ENCODE results near the gene DMRTC2.
"Not testable (repeated sequence)": the region's sequence is repeated elsewhere in the genome, so short reads cannot be mapped to it uniquely, and the experiment has no call there.

Gene DMRTC2

DNA sequence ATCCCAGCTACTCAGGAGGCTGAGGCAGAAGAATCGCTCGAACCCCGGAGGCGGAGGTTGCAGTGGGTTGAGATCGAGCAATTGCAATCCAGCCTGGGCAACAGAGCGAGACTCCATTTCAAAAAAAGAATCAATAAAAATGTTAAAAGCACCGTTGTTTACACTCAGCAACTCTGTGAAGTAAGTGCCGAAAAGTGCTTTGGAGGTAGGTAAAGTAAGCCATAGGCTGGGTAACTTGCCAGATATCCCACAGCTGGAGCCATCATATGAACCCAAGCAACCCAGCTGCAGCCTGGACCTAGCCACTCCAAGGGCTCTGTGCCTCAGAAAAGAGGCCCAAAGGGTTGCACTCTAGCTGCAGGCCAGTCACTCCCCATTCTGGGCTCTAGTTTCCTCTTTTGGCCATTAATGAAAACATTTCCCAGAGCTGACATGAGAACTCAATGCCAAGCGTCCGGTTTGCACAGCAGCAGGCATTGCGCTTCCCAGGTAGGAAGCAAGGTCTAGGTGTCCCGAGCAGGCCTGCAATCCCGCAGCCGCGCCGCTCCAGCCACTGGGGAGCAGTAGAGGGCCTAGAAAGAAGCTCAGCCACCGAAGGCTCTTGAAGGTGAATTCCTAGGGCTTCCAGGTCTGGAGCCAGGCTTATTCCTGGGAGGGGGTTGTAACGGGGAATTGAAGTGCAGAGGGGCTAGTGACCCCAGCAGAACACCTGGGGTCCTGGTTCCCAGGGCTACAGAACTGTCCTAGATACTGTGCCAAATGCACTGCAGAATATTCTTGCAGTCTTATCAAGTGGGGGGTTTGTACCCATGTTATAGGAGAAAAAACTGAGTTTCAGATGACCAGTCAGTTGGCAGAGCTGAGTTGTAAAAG is 28.2 kb downstream of the DMRTC2 start:
- H3K9me3 ChIP-seq (ENCODE audit: insufficient read depth, low read depth, low read length), result no peaks in the 10 kb centered on the region
- peaks cover 40% of the 10 kb centered on the region for H3K36me3 ChIP-seq (ENCODE audit: insufficient read depth, low read depth, low read length)
- no peak overlapping the region for H3K4me3 ChIP-seq (ENCODE audit: low read length)
- no peak overlapping the region for H3K9ac ChIP-seq (ENCODE audit: low read depth, low read length)
- no peaks in the 10 kb centered on the region for H3K4me1 ChIP-seq (ENCODE audit: insufficient read depth, low read length)
- no peak overlapping the region for H3K27ac ChIP-seq (ENCODE audit: low read length)
- peaks cover 10% of the 10 kb centered on the region for H3K27me3 ChIP-seq (ENCODE audit: insufficient read depth, low read length)

DNA sequence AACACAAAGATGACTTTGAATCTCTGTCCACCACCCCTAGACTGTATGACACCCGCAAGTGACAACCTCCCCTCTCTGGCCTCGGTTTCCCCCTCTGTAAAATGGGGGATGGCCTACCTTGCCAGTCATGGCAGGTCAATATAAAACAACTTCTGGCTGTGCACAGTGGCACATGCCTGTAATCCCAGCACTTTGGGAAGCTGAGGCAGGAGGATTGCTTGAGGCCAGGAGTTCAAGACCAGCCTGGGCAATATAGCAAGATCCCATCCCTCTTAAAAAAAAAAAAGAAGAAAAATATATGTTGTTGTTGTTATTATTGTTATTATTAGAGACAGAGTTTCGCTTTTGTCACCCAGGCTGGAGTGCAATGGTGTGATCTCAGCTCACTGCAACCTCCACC is 31.1 kb downstream of the DMRTC2 start:
- H3K9ac ChIP-seq (ENCODE audit: low read depth, low read length); H3K4me3 ChIP-seq (ENCODE audit: low read length); H3K27ac ChIP-seq (ENCODE audit: low read length); H3K9me3 ChIP-seq (ENCODE audit: insufficient read depth, low read depth, low read length); H3K4me1 ChIP-seq (ENCODE audit: insufficient read depth, low read length): not testable (repeated sequence)
- peaks cover 11% of the 10 kb centered on the region for H3K36me3 ChIP-seq (ENCODE audit: insufficient read depth, low read depth, low read length)
- H3K27me3 ChIP-seq (ENCODE audit: insufficient read depth, low read length), result peaks cover 22% of the 10 kb centered on the region

DNA sequence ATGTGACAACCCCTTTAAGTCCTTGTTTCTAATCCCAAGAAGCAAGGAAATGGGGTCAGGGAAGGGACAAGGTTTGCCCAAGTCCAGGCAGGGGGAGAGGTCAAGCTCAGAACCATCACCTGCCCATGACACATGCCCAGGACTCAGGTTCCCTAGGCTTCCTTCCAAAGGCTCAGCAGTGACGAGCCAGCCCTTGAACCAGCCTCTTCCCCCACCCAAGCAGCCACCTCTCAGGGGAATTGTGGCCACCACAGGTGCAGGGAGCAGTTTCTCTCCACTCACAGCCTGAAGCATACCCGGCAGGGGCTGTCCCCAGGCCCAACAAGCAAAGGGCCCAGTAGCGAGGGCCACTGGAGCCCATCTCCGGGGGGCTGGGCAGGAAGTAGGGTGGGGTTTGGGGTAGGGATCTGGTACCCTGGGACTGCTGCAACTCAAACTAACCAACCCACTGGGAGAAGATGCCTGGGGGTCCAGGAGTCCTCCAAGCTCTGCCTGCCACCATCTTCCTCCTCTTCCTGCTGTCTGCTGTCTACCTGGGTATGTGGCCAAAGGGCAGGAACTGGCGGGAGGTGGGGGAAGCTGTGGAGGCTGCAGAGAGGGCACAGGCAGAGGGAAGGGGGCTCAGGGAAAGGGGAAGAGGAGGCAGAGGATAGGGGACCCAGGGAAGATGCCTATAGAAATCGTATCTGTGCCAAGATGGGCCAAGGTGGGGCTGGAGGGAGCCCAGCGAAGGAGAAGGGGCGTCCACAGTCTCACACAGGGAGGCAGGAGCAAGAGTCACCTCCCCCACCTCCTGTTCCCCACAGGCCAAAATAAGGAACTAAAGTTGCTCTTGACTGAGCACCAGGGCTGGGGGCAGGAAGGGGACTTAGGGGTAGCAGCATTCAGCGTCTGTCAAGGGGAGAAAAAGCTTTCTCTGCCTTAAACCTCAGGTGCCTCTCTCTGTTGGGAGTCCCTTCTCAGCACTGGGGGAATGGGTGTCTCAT is 32.3 kb downstream of the DMRTC2 start, which contains the start of gene CD79A:
Gene CD79A, plus strand, starts transcription at position 433 of the 986 bp plus-strand sequence. Its CDS starts 26 bp downstream, at position 459.
- Histone ChIP-seq H3K4me3 (ENCODE audit: low read length) (no peak within 1 kb of the TSS), H3K9me3 (ENCODE audit: insufficient read depth, low read depth, low read length) (no peaks in the 10 kb centered on the region), H3K27ac (ENCODE audit: low read length) (no peak within 1 kb of the TSS), H3K9ac (ENCODE audit: low read depth, low read length) (no peak within 1 kb of the TSS), H3K36me3 (ENCODE audit: insufficient read depth, low read depth, low read length) (no peaks in the 10 kb centered on the region; the same call in 1 of the 2 replicates), H3K27me3 (ENCODE audit: insufficient read depth, low read length) (peaks cover 33% of the 10 kb centered on the region), H3K4me1 (ENCODE audit: insufficient read depth, low read length) (no peaks in the 10 kb centered on the region)

DNA sequence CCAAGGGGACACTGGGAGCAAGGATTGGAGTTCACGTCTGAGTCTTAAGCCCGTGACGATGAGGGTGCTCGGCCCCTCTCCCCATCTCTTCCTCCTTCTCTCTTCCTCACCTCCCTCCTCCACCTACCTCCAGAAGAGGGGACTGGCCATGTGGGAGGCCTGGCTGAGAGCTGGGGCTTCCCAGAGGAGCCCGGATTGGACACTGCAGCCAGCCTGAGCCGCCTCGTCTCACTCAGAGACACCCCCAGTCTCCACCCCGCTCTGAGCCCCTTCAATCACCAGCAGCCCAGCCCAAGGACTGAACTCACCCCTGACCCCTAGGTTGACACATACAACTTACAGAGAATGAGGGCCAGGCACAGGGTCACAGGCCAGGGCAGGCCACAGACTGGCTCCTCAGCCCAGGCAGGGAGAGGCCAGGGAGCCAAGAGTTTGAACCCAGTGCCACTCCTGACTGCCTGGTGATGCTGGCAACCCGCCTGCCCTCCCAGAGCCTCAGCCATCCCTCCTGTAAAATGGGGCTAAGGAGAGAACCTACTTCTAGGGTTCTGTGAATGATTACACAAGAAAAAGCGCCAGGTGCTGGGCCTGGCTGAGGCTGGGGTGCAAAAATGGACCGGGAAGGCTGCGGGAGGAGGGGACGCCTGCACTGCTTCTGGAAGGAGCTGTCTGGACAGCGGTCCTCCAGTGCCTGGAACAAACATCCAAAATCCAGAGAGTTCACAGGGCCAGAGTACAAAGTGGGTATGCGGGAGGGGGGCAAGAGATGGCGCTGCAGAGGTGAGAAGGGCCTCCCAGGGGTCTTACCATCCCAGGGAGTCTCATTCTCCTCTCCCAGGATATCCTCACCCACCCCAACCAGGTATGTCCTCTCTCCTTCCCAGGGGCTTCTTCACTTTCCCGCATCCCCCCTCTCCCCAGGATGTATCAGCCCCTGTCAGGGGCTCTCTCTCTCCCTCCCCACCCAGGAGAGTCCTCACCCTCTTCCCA is 33.4 kb downstream of the DMRTC2 start:
- peaks cover 42% of the 10 kb centered on the region for H3K27me3 ChIP-seq (ENCODE audit: insufficient read depth, low read length)
- H3K4me3 ChIP-seq (ENCODE audit: low read length), result no peak overlapping the region
- no peaks in the 10 kb centered on the region for H3K4me1 ChIP-seq (ENCODE audit: insufficient read depth, low read length)
- H3K9me3 ChIP-seq (ENCODE audit: insufficient read depth, low read depth, low read length), result no peaks in the 10 kb centered on the region
- no peak overlapping the region for H3K9ac ChIP-seq (ENCODE audit: low read depth, low read length)
- H3K36me3 ChIP-seq (ENCODE audit: insufficient read depth, low read depth, low read length), result no peaks in the 10 kb centered on the region
- H3K27ac ChIP-seq (ENCODE audit: low read length), result no peak overlapping the region

DNA sequence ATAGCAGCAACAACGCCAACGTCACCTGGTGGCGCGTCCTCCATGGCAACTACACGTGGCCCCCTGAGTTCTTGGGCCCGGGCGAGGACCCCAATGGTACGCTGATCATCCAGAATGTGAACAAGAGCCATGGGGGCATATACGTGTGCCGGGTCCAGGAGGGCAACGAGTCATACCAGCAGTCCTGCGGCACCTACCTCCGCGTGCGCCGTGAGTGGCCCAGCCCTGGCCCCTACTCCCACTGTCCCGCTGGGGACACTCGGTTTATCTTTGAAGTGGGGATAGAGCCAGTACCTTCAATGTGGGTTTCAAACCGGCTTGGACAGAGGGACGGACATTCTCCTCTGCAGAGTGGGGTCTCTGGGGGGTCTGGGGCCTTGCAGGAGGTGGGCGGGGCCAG is 34.2 kb downstream of the DMRTC2 start:
- Histone ChIP-seq H3K4me3 (ENCODE audit: low read length) (no peak overlapping the region), H3K9ac (ENCODE audit: low read depth, low read length) (no peak overlapping the region), H3K27me3 (ENCODE audit: insufficient read depth, low read length) (peaks cover 48% of the 10 kb centered on the region), H3K27ac (ENCODE audit: low read length) (no peak overlapping the region), H3K9me3 (ENCODE audit: insufficient read depth, low read depth, low read length) (no peaks in the 10 kb centered on the region), H3K4me1 (ENCODE audit: insufficient read depth, low read length) (no peaks in the 10 kb centered on the region), H3K36me3 (ENCODE audit: insufficient read depth, low read depth, low read length) (no peaks in the 10 kb centered on the region)

DNA sequence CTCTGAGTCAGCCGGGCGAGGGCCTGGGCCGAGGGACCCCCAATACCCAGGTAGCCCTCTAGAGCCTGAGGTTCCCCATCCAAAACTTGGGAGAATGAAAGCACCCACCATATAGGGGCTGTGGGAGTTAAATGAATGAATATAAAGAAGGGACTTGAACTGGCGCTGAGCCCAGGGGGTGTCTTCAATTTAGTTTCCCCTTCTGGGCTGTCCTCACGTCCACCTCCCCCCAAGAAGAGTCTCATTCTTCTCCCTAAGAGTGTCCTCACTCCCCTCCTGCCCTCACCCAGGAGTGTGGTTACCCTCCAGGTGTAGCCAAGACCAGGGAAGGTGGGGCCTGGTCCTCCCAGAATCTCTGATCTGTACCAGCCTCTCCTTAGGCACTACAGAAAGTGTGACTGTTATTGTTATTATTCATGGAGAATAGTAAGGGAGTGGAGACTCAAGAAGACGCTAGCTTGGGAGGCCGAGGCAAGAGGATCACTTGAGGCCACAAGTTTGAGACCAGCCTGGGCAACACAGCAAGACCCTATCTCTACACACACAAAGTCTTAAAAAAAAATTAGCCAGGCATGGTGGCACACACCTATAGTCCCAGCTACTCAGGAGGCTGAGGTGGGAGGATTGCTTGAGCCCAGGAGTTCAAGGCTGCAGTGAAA is 35.0 kb downstream of the DMRTC2 start:
- Histone ChIP-seq H3K27ac (ENCODE audit: low read length) (no peak overlapping the region), H3K27me3 (ENCODE audit: insufficient read depth, low read length) (peaks cover 48% of the 10 kb centered on the region), H3K9ac (ENCODE audit: low read depth, low read length) (no peak overlapping the region), H3K4me1 (ENCODE audit: insufficient read depth, low read length) (no peaks in the 10 kb centered on the region), H3K4me3 (ENCODE audit: low read length) (no peak overlapping the region), H3K9me3 (ENCODE audit: insufficient read depth, low read depth, low read length) (no peaks in the 10 kb centered on the region), H3K36me3 (ENCODE audit: insufficient read depth, low read depth, low read length) (no peaks in the 10 kb centered on the region)

DNA sequence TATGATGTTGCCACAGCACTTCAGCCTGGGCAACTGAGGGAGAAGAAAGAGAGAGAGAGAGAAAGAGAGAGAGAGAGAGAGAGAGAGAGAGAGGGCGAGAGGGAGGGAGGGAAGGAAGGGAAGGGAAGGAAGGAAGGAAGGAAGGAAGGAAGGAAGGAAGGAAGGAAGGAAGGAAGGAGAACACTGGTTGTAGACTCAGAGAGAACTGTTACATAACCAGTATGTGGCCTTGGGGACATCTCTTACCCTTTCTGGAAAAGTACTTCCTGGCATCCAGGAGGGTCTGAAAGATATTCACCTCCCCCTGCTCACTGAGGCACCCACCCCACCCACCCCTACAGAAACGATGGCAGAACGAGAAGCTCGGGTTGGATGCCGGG is 35.5 kb downstream of the DMRTC2 start:
- Histone ChIP-seq H3K4me1 (ENCODE audit: insufficient read depth, low read length) (no peaks in the 10 kb centered on the region), H3K4me3 (ENCODE audit: low read length) (no peak overlapping the region), H3K36me3 (ENCODE audit: insufficient read depth, low read depth, low read length) (no peaks in the 10 kb centered on the region), H3K9ac (ENCODE audit: low read depth, low read length) (no peak overlapping the region), H3K27me3 (ENCODE audit: insufficient read depth, low read length) (peaks cover 48% of the 10 kb centered on the region), H3K9me3 (ENCODE audit: insufficient read depth, low read depth, low read length) (no peaks in the 10 kb centered on the region), H3K27ac (ENCODE audit: low read length) (no peak overlapping the region)

DNA sequence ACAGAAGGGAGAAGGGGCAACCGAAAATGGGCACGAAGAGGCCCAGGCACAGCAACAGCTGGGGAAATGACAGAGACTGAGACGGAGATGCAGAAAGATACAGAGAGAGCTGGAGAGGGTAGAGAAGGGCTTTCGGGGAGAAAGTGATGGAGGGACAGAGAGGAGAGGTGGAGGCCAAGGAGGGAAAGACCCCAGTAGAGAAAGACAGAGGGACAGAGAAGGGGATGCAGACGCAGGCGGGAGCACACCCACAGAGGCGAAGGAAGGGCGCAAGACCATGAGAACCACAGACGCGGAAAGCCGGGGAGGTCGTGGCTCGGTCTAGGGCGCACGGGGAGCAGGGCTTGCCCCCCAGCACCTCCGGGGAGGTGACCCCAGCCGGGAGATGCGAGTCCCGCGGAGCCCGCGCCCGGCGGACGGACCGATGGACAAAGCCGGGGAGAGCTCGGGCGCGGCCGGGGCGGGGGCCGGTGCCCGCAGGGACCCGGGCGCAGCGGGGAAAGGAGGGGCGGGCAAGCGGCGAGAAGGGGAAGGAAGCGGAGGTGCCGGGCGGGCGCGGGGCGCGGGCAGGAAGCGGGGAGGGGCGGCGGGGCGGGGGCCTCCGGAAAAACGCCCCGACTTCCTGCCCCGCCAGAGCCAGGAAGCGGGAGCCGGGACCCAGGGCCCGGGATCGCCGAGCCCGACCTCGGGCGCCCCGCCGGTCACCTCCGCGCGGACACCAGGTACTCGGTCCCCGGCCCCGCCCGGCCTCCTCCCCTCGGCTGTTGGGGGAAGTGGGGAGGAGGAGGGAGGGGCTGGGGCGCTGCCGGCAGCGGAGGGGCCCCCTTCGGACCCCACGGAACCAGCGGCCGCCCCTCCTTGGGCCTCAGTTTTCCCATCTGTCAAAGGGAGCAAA is 38.0 kb downstream of the DMRTC2 start, which contains the start of gene ARHGEF1:
Gene ARHGEF1, plus strand, starts transcription at position 617 of the 895 bp plus-strand sequence. CDS start 4,899 bp downstream, outside the sequence.
- Histone ChIP-seq H3K27ac (ENCODE audit: low read length) (no peak within 1 kb of the TSS), H3K36me3 (ENCODE audit: insufficient read depth, low read depth, low read length) (no peaks in the 10 kb centered on the region), H3K9me3 (ENCODE audit: insufficient read depth, low read depth, low read length) (no peaks in the 10 kb centered on the region), H3K4me1 (ENCODE audit: insufficient read depth, low read length) (peaks cover 10% of the 10 kb centered on the region; the same call in 1 of the 2 replicates), H3K9ac (ENCODE audit: low read depth, low read length) (peak within 1 kb of the TSS; percentile 57; the same call in 1 of the 2 replicates), H3K27me3 (ENCODE audit: insufficient read depth, low read length) (peaks cover 39% of the 10 kb centered on the region), H3K4me3 (ENCODE audit: low read length) (peak within 1 kb of the TSS; percentile 92)

DNA sequence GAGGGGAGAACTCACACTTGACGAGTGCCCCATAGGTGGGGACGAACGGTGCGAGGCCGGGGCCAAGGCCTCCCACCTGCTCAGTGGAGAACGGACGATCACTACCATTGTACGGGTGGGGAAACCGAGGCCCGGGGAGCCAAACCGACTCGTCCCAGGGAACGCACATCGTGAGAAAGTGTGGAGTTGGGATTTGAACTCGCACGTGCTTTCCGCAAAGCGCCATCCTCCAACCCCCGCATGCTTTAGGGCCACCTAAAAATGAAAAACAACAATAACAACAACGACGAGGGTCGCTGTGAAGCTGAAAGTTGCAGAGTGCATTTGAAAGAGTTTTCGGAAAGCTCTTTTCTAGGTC is 38.6 kb downstream of the DMRTC2 start:
- peak overlapping the region; percentile 52; the same call in 1 of the 2 replicates for H3K9ac ChIP-seq (ENCODE audit: low read depth, low read length)
- H3K4me3 ChIP-seq (ENCODE audit: low read length), result peak overlapping the region; percentile 92
- peaks cover 39% of the 10 kb centered on the region for H3K27me3 ChIP-seq (ENCODE audit: insufficient read depth, low read length)
- H3K27ac ChIP-seq (ENCODE audit: low read length), result no peak overlapping the region
- H3K36me3 ChIP-seq (ENCODE audit: insufficient read depth, low read depth, low read length), result no peaks in the 10 kb centered on the region
- H3K9me3 ChIP-seq (ENCODE audit: insufficient read depth, low read depth, low read length), result no peaks in the 10 kb centered on the region
- H3K4me1 ChIP-seq (ENCODE audit: insufficient read depth, low read length), result peaks cover 10% of the 10 kb centered on the region; the same call in 1 of the 2 replicates

All from iPS-20b (cell line).